Measurements from ENCODE around the gene FNIP1.

DNA sequence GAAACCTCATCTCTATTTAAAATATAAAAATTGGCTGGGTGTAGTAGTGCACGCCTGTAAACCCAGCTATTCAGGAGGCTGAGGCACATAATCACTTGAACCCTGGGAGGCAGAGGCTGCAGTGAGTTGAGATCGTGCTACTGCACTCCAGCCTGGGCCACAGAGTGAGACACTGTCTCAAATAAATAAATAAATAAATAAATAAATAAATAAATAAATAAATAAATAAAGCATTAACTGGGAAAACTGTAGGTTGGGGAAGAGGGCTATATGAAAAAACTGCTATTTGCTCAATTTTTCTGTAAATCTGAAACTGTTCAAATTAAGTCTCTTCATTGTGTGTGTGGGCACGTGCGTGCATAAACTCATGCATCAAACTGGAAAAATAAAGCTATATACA, 101.9 kb downstream of the FNIP1 start:
- TF ChIP-seq, protein P1, sequence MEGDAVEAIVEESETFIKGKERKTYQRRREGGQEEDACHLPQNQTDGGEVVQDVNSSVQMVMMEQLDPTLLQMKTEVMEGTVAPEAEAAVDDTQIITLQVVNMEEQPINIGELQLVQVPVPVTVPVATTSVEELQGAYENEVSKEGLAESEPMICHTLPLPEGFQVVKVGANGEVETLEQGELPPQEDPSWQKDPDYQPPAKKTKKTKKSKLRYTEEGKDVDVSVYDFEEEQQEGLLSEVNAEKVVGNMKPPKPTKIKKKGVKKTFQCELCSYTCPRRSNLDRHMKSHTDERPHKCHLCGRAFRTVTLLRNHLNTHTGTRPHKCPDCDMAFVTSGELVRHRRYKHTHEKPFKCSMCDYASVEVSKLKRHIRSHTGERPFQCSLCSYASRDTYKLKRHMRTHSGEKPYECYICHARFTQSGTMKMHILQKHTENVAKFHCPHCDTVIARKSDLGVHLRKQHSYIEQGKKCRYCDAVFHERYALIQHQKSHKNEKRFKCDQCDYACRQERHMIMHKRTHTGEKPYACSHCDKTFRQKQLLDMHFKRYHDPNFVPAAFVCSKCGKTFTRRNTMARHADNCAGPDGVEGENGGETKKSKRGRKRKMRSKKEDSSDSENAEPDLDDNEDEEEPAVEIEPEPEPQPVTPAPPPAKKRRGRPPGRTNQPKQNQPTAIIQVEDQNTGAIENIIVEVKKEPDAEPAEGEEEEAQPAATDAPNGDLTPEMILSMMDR (IDR thresholded peaks at IDR 0.05 in 8 of 11, conservative IDR thresholded peaks at IDR 0.05 in 3 of 11): no peak
- TF ChIP-seq POLR2AphosphoS5 (IDR thresholded peaks at IDR 0.05): no peak
- no peak for TF ChIP-seq POLR2A (IDR thresholded peaks at IDR 0.05)

Measured in spleen (tissue), 7 donors.